CD4-positive, alpha-beta T cell treated with Interleukin-12 subunit alpha and Interleukin-12 subunit beta, for 1 hour (primary cell): ENCODE measurements around the gene TOR1AIP1.
"Not testable (repeated sequence)": the region's sequence is repeated elsewhere in the genome, so short reads cannot be mapped to it uniquely, and the experiment has no call there.

ENCODE experiments used
- DNase-seq: peaks from one replicate; pipeline ENCODE4 v3.0.0-alpha.2; 2020

The TOR1AIP1 gene

DNA sequence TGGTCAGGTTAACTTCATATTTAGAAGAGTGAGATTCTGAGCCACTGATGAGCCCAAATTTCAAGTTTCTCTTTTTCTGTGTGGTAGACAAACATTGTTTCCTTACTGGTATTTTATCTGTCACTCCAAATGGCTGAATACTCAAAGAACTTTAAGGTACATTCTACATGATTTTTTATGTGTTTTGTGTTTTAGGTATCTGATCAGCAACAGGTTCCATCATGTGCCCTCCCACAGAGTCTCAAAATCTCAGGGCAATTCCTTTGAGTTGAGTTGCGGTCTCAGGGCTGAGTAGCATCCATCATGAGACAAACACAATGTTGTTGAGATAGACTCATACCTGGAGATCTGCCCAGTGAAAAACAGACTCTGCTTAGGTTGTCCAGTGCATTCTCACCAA, 57.9 kb downstream of the TOR1AIP1 start:
- DNase-seq: no peak

GRCh38 chr1:179941454-179941853, 59.4 kb downstream of the TOR1AIP1 start:
- DNase-seq: no peak

GRCh38 chr1:179950651-179951050, 68.6 kb downstream of the TOR1AIP1 start:
- no peak for DNase-seq

GRCh38 chr1:179951383-179952144, 69.5 kb downstream of the TOR1AIP1 start:
- no peak for DNase-seq

- DNase-seq: no peak
Observed at GRCh38 chr1:179952186-179952585, 70.1 kb downstream of the TOR1AIP1 start.

DNA sequence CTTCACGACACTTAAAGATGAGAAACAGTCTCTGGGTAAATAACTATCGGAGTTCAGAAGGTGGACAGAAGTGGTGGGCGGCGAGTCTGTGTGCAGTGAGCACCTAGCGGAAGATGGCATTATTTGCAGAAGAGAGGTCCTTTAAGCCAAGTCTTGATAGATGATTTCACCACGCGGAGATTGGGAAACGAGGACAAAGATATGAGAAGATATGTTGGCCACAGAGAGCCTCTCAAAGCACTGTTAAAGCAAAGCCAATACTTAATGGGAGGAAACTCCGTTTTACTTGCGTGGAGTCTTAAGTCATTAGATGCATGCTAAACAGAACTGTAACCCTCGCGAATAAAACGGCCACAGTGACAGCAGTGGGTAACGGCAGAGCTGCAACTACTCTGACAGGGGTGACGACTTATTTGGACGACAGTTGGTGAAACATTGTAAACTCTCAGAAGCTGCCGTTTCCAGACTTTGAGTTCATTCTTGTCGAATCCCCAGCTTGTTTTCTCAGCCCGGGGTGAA, 71.9 kb downstream of the TOR1AIP1 start:
- peak; percentile 58 for DNase-seq

GRCh38 chr1:179954493-179955286, 72.6 kb downstream of the TOR1AIP1 start, which contains the start of gene CEP350:
Gene CEP350, plus strand, starts transcription at chr1:179954810. Its CDS starts 31,372 bp downstream, at chr1:179986182.
- DNase-seq: peak; percentile 99

- no peak for DNase-seq
Observed at GRCh38 chr1:179955287-179955680, 73.2 kb downstream of the TOR1AIP1 start.

DNA sequence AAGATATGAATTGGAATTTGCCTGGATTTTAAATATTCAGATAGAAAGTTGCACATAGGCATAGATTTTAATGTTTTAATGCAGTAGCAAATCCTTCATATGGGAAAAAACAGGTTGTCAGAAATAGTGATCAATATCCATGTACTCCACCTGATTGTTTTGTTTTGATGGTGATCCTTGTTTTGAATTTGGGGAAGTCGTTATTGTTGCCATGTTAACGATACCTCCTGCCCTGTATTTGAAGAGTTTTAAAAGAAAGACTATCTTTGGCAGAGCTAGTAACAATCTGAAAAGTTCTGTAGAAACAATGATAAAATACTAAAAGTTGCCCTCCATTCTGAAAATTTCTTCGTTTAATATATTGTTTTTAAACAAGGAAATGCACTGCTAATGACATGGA, 73.6 kb downstream of the TOR1AIP1 start:
- DNase-seq: no peak

GRCh38 chr1:179958359-179958758, 76.3 kb downstream of the TOR1AIP1 start:
- DNase-seq: no peak

- not testable (repeated sequence) for DNase-seq
Observed at GRCh38 chr1:179962168-179962567, 80.1 kb downstream of the TOR1AIP1 start.

DNA sequence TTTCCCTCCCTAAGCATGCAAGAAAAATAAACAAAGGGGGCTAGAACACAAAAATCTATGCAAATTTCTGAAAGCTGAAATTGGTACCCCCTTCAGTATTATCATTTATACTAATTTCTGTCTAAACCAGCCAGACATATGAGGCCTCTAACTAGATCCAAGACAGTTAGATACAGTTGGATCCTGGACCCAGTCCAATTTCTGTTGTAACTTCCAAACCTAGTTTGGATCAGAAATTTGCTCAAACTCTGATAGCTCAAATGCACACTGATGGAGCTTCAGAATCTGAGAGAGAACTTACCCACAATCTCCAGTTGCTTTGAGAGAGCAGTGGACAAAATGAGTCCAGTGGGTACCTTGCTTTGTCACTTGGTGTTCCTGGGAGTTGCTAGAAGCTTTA, 84.5 kb downstream of the TOR1AIP1 start:
- no peak for DNase-seq

DNA sequence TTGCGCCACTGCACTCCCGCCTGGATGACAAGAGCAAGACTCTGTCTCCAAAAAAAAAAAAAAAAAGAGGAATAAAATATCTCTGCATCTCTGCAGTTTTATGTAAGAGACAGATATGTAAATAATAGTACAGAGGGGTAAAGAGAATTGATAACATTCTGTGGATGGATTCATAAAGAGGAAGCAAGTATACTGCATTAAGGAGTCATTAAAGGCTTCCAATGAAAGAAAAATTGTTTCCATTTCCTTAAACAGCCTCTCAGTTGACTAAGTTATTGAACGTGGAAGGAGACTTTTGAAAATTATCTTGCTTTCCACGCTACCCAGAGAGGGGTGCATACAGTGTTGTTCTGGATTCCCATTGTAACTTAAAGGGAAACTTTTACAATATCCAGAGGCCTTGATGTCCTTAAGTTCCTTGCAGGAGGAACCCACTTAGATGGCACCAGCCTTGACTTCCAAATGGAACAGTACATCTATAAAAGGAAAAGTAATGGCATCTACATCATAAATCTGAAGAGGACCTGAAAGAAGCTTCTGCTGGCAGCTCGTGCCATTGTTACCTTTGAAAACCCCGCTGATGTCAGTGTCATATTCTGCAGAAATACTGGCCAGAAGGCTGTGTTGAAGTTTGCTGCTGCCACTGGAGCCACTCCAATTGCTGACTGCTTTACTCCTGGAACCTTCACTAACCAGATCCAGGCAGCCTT, 86.4 kb downstream of the TOR1AIP1 start:
- DNase-seq: no peak

DNA sequence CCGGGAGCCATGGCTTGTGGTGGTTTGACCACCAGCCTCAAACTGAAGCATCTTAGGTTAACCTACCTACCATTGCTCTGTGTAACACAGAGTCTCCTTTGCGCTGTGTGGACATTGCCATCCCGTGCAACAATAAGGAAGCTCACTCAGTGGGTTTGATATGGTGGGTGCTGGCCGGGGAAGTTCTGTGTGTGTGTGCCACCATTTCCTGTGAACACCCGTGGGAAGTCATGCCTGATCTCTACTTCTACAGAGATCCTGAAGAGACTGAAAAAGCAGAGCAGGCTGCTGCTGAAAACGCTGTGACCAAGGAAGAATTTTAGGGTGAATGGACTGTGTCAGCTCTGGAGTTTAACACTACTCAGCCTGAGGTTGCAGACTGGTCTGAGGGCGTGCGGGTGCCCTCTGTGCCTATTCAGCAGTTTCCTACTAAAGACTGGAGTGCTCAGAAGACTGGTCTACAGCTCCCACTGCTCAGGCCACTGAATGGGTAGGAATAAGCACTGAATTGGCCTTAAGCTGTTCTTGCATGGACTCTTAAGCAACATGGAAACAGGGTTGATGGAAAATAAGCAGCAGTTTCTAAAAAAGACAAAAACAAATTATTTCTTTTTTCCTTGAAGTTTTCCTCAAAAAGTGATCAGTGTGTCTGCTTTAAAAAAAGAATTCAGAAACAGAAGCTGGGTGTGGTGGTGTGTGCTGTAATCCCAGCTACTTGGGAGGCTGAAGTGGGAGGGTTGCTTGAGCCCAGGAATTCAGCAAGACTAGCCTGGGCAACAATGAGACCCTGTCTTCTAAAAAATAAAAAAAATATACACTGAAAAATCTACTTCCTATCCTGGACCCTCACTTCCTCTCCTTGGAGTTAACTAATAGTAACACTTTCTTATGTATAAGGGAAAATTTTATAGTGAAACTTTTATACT, 87.2 kb downstream of the TOR1AIP1 start:
- no peak for DNase-seq
